RCC 7860 (cell line): Measurements from ENCODE around the gene RILPL2.
"Not testable (repeated sequence)": the region's sequence is repeated elsewhere in the genome, so short reads cannot be mapped to it uniquely, and the experiment has no call there.

Experiments
- DNase-seq: peaks from one replicate; pipeline ENCODE4 v3.0.0-alpha.2; 2015; ENCODE audit warnings: low spot score
- FAIRE-seq: peaks from 2 replicates; lab custom pipeline; 2012; peaks lifted over from hg19 to GRCh38; lab: Jason Lieb, UNC

The RILPL2 gene

DNA sequence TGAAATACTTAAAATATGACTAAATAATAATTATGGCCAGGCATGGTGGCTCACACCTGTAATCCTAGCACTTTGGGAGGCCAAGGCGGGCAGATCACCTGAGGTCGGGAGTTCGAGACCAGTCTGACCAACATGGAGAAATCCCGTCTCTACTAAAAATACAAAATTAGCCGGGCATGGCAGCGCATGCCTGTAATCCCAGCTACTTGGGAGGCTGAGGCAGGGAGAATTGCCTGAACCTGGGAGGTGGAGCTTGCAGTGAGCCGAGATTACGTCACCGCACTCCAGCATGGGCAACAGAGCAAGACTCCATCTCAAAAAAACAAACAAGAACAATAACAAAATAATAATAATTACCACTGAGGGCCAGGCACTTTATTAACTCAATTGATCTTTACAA is 50.9 kb downstream of the RILPL2 start:
- not testable (repeated sequence) for DNase-seq, FAIRE-seq

- DNase-seq, result peak; percentile 13
These were observed 51.5 kb downstream of the RILPL2 start for GRCh38 chr12:123384994-123385376.

DNA sequence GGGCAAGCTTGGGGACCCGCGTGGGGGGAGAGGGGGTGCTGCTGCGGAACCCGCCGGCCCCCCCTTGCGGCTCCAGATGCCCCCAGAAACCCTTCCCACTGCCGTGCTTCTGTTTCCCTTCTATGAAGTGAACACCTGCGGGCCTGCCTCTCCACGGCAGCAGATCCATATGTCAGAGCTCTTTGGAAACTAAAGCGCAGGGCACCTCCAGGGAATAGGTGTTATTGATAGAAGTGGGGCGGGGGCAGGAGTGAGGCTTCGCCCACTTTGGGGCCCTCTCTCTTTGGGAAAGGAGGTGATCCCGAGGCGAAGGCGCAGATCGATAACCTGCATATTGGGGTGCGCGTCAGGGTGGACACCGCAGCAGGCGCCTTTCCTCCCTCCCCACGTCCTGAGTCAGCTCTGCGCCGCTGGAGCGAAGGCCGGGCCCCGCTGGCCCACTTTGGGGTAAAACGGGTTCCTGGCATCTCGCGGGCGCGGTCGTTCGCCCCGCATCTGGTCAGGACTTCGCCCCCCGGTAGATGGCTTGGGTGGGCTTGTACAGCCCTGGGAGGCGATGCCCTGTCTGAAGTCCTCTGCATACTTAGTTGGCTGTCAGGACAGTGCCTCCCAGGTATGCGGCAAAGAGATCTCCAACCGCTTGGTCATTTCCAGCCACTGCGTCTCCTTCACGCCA is 52.0 kb downstream of the RILPL2 start:
- DNase-seq (no peak), FAIRE-seq (no peak)

More at GRCh38 chr12:123384994-123385376, 51.5 kb downstream of the RILPL2 start:
- FAIRE-seq, result no peak

GRCh38 chr12:123382684-123383083 is 53.8 kb downstream of the RILPL2 start:
- DNase-seq (no peak), FAIRE-seq (no peak)

DNA sequence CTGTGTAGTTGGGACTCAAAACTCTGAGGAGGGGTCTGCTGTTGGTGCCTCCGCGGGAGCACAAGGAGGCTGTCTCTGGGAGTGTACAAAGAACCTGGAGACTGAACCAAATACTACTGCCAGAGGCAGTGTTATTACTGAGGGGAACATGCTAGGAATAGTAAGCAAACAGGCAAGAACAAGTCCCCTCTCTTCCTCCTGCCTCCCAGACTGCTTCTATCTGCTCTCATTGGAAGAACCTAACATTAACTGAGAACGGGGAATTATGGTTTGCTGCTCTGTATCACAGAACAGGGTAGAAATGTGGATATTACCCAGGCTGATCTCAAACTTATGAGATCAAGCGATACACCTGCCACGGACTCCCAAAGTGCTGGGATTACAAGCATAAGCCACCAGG is 57.1 kb downstream of the RILPL2 start:
- no peak for DNase-seq
- no peak for FAIRE-seq

DNA sequence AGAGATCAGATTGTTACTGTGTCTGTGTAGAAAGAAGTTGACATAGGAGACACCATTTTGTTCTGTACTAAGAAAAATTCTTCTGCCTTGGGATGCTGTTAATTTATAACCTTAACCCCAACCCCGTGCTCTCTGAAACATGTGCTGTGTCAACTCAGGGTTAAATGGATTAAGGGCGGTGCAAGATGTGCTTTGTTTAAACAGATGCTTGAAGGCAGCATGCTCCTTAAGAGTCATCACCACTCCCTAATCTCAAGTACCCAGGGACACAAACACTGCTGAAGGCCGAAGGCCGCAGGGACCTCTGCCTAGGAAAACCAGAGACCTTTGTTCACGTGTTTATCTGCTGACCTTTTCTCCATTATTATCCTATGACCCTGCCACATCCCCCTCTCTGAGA is 64.1 kb downstream of the RILPL2 start:
- FAIRE-seq, DNase-seq: not testable (repeated sequence)

DNA sequence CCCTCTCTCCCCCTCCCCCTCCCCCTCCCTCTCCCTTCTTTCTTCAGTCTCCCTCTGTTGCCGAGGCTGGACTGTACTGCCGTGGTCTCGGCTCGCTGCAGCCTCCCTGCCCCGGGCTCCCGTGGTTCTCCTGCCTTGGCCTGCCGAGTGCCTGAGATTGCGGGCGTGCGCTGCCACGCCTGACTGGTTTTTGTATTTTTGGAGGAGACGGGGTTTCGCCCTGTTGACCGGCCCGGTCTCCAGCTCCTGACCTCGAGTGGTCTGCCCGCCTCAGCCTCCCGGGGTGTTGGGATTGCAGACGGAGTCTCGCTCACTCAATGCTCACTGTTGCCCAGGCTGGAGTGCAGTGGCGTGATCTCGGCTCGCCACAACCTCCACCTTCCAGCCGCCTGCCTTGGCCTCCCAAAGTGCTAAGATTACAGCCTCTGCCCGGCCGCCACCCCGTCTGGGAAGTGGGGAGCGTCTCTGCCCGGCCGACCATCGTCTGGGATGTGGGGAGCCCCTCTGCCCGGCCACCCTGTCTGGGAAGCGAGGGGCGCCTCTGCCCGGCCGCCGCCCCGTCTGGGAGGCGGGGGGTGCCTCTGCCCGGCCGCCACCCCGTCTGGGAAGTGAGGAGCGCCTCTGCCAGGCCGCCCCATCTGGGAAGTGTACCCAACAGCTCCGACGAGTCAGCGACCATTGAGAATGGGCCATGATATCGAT is 64.7 kb downstream of the RILPL2 start:
- not testable (repeated sequence) for FAIRE-seq, DNase-seq

GRCh38 chr12:123369229-123369628 is 67.3 kb downstream of the RILPL2 start:
- DNase-seq (no peak), FAIRE-seq (no peak)

GRCh38 chr12:123368431-123368830 is 68.1 kb downstream of the RILPL2 start:
- DNase-seq, FAIRE-seq: not testable (repeated sequence)

DNA sequence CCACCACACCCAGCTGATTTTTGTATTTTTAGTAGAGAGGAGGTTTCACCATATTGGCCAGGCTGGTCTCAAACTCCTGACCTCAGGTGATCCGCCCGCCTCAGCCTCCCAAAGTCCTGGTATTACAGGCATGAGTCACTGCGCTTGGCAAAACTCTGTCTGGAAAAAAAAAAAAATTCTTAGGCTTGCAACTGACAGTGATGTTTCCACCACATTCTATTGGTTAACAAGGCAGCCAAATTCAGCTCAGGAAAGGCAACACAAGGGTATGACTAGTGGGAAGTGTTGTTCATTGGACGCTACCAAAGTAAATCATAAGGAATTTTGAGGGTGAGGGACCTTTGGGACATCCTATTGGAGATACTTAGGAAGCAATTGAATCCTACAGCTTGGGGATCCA is 69.0 kb downstream of the RILPL2 start:
- FAIRE-seq (no peak), DNase-seq (no peak)
